Suprapubic skin (tissue), 4 donors: ENCODE data around the gene TBL2.

Source experiments
- EP300 ChIP-seq: sonication (generic); formaldehyde crosslinking; IDR thresholded peaks from one replicate; pipeline ENCODE4 v1.6.1; 2017; ENCODE audit warnings: antibody characterized with exemption
- POLR2A ChIP-seq, 2 donors: fragments of 450-650 bp; IDR thresholded peaks; one replicate each; pipeline ENCODE4 v1.6.1; 2017; ENCODE audit warnings: antibody characterized with exemption in 2 of 2, mild to moderate bottlenecking in 2 of 2, moderate library complexity in 2 of 2
- POLR2AphosphoS5 ChIP-seq, 3 donors: sonication (generic); formaldehyde crosslinking; IDR thresholded peaks; one replicate each; pipeline ENCODE4 v1.6.1; 2017; ENCODE audit warnings: antibody characterized with exemption in 3 of 3
- TF ChIP-seq, protein P1 (sequence below), 2 donors: fragments of 200-600 bp in 1 of 2; fragments of 450-650 bp in 1 of 2; sonication (generic) in 1 of 2; IDR thresholded peaks; one replicate each; pipeline ENCODE4 v1.5.1; 2016 to 2019; ENCODE audit warnings: antibody characterized with exemption in 2 of 2, mild to moderate bottlenecking in 1 of 2, moderate library complexity in 1 of 2

DNA sequence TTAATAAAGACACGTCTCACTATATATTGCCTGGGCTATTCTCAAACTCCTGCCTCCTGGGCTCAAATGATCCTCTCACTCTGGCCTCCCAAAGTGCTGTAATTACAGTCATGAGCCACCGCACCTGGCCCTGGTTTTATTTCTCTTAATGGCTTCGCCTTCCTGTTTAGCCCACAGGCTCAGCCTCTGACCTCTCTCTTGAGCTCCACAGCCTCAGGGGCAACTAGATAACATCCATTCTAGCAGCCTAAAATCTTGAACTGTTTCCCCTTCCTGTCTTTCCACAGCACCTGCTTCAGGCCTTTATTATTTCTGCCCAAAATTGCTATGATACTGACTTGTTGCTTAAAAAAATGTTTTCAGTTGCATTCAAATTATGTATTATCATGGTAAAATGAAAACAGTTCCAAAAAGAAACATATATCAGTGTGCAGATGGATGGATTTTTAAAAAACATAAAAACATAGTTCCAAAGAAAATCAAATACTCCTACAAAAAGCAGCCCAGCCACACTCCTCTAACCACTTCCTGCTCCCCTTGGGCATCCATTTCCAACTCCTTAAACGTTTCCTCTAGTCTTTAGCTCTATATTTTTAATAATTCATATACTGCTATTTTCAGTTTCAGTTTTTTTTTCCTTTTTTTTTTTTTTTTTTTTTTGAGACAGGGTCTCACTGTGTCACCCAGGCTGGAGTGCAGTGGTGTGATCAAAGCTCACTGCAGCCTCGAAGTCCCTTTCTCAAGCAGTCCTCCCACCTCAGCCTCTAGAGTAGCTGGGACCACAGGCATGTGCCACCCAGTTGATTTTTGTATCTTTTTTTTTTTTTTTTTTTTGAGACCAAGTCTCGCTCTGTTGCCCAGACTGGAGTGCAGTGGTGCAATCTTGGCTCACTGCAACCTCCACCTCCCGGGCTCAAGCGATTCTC is 51.2 kb downstream of the TBL2 start:
- TF ChIP-seq POLR2A (IDR thresholded peaks at IDR 0.05) (no peak), POLR2AphosphoS5 (IDR thresholded peaks at IDR 0.05) (no peak), EP300 (no peak)
- TF ChIP-seq, protein P1, sequence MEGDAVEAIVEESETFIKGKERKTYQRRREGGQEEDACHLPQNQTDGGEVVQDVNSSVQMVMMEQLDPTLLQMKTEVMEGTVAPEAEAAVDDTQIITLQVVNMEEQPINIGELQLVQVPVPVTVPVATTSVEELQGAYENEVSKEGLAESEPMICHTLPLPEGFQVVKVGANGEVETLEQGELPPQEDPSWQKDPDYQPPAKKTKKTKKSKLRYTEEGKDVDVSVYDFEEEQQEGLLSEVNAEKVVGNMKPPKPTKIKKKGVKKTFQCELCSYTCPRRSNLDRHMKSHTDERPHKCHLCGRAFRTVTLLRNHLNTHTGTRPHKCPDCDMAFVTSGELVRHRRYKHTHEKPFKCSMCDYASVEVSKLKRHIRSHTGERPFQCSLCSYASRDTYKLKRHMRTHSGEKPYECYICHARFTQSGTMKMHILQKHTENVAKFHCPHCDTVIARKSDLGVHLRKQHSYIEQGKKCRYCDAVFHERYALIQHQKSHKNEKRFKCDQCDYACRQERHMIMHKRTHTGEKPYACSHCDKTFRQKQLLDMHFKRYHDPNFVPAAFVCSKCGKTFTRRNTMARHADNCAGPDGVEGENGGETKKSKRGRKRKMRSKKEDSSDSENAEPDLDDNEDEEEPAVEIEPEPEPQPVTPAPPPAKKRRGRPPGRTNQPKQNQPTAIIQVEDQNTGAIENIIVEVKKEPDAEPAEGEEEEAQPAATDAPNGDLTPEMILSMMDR (IDR thresholded peaks at IDR 0.05) = no peak
